GM19452 (cell line): ENCODE measurements around the gene SLC32A1.

Source experiments
- ATAC-seq: cut with Tn5 transposase; IDR thresholded peaks from one replicate; pipeline ENCODE4 v1.9.1; 2021; ENCODE audit not compliant: unreplicated experiment

Gene SLC32A1

DNA sequence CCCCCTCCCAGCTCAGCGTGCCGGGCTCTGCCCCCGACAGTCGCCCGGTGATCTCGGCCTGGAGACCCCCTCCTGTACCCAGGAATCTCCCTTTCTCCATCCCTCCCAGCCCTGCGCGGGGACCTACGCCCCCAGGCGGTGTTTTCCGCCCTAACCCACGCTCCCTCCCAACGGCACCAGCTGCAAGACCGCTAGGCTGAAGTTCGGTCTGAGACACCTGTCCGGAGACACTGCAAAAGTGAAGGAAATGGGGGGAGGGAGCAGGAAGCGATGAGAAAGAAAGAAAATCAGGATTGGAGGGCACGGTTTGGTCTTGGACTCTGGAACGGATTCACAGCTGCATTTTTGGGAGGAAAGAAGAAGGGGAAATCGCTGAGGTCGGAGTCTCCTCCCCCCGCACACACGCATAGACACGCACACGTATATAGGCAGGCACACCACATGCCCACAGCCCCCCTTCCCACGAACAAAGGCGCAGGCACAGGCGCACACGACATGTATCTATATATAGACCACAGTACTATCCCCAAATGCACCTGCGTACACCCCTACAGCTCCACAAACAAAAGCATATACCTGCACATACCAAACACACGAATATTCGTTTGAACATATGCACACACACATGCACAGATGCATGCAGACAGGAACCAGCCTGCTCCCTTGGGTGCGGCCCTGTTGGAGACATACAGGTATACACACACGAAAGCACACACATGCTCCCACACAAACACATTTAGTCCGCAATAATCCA, 1.0 kb downstream of the SLC32A1 start:
- ATAC-seq = no peak

- no peak for ATAC-seq
These were observed 1.9 kb downstream of the SLC32A1 start for GRCh38 chr20:38725931-38726803.

- ATAC-seq = no peak
These were observed 2.7 kb downstream of the SLC32A1 start for GRCh38 chr20:38726804-38727606.

DNA sequence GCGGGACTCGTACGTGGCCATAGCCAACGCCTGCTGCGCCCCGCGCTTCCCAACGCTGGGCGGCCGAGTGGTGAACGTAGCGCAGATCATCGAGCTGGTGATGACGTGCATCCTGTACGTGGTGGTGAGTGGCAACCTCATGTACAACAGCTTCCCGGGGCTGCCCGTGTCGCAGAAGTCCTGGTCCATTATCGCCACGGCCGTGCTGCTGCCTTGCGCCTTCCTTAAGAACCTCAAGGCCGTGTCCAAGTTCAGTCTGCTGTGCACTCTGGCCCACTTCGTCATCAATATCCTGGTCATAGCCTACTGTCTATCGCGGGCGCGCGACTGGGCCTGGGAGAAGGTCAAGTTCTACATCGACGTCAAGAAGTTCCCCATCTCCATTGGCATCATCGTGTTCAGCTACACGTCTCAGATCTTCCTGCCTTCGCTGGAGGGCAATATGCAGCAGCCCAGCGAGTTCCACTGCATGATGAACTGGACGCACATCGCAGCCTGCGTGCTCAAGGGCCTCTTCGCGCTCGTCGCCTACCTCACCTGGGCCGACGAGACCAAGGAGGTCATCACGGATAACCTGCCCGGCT, 3.4 kb downstream of the SLC32A1 start:
- no peak for ATAC-seq

GRCh38 chr20:38728191-38728781, 4.0 kb downstream of the SLC32A1 start:
- ATAC-seq = no peak

- no peak for ATAC-seq
These were observed 4.8 kb downstream of the SLC32A1 start for GRCh38 chr20:38728911-38729642.

DNA sequence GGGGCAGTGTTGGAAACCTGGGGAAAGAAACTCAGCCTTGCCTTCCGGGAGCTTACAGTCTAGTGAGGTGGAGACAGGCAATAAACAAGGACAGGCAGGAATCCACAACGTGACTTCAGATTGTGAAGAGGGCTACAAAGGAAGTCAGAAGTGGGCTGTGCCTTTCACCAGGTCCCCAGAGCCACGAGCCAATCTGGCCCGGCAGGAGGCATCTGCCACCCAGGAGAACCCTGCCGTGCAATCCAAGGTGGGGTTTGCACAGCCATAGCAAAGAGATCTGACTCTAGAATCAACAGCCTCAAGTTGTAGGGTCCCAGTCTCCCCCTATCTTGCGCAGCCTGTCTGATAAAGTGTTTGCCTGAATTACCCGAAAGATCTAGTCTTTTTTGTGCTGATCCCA, 5.5 kb downstream of the SLC32A1 start:
- ATAC-seq = no peak

- ATAC-seq = no peak
These were observed 6.1 kb downstream of the SLC32A1 start for GRCh38 chr20:38730167-38730988.

GRCh38 chr20:38730989-38731737, 6.9 kb downstream of the SLC32A1 start:
- no peak for ATAC-seq

DNA sequence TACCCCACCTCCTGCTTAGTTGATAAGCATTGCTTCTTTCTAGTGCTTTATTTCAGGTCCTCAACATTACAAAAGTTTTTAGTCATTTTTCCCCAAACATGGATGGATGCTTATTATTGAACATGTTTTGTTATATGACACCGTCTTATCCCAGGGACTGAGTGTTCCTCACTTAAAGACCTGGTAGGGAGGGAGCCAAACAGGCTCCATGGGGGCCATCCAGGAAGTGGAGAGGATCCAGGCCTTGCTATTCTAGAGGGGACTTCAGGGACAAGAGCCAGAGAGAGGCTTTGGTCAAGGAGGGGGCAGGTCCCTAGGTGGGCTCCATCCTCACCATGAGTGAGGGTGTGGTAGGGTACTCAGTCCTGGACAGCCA, 7.4 kb downstream of the SLC32A1 start:
- no peak for ATAC-seq

DNA sequence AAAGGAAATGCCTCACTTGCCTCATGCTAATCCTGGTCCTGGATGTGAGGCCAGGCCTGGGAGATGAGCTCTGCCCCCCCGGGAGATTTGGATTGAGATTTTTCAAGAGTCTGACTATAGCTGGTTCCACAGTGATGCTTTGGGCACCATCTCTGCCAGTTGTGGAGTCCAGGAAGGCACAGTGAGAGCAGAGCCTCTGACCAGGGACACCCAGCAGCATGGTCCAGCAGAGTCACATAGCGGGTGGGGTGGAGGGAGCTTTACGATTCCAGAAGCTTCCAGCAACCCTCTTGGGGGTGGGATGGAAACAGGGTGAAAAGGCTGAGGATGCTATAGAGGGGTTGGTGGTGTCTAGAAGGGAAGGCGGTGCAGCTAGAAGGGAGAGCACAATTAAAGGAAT, 8.7 kb downstream of the SLC32A1 start:
- no peak for ATAC-seq

GRCh38 chr20:38735172-38735571, 10.9 kb downstream of the SLC32A1 start:
- ATAC-seq = no peak

- no peak for ATAC-seq
These were observed 13.6 kb downstream of the SLC32A1 start for GRCh38 chr20:38737887-38738286.

DNA sequence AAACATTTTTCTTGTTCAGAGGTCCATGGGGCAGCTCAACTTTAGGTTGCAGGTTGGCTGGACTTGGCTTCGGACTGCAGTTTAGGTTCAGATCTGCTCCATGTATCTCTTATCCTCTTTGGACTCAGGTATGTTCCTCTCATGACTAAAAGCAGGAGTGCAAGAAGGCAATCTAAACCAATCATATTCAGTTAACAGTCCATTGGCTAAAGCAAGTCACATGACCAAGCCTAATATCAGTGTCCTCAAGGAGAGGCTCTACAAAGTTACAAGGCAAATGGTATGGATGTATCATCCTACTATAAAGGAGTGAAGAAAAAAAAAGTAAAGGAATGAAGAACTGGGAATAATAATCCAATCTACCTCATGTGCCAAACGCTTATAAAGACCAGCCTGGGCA, 21.5 kb downstream of the SLC32A1 start:
- no peak for ATAC-seq

DNA sequence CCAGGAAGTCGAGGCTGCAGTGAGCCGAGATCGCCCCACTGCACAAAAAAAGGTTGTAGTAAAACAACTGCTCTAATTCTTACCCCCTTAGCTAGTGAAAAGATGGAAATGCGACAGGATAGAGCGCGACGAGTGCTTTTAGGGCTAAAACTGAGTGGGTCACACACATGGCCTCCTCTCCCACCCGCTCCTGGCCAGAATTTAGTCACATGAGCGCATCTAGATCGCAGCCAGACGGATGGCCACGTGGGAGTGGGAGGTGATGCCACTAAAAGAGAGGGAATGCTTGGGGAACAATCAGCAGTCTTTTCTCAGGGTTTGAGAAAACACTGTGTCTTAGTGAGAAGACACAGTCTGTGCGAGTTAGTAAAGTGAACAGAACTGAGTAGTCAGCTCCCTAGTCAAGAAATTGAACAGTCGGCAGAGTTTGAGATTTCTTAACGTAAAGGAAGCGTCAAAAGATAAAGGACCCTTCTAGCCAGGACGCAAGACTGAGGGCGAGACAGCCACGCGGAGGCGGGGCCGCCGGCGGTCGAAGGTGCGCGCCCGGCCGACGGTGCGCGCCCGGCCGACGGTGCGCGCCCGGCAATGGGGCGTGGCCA, 23.3 kb downstream of the SLC32A1 start:
- ATAC-seq = no peak

GRCh38 chr20:38748097-38748860, 24.0 kb downstream of the SLC32A1 start, which contains the start of gene ACTR5:
ACTR5 (plus strand) TSS chr20:38748460; CDS start chr20:38748479, 19 bp downstream.
- peak; percentile 86 for ATAC-seq

GRCh38 chr20:38748861-38749149, 24.5 kb downstream of the SLC32A1 start:
- no peak for ATAC-seq
